ENCODE results near the gene UTF1.
"Not testable (repeated sequence)": the region's sequence is repeated elsewhere in the genome, so short reads cannot be mapped to it uniquely, and the experiment has no call there.

The UTF1 gene

DNA sequence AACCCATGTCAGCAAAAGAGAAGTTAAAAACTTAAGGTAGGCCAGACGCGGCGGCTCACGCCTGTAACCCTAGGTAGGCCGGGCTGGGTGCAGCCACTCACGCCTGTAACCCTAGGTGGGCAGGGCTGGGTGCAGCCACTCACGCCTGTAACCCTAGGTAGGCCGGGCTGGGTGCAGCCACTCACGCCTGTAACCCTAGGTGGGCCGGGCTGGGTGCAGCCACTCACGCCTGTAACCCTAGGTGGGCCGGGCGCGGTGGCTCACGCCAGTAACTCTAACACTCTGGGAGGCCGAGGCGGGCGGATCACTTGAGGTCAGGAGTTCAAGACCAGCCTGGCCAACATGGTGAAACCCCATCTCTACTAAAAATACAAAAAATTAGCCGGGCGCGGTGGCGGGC lies 8.3 kb upstream of the UTF1 start:
- not testable (repeated sequence) for DNase-seq (ENCODE audit: low read depth); H3K4me3 ChIP-seq (ENCODE audit: low read depth, low read length)

DNA sequence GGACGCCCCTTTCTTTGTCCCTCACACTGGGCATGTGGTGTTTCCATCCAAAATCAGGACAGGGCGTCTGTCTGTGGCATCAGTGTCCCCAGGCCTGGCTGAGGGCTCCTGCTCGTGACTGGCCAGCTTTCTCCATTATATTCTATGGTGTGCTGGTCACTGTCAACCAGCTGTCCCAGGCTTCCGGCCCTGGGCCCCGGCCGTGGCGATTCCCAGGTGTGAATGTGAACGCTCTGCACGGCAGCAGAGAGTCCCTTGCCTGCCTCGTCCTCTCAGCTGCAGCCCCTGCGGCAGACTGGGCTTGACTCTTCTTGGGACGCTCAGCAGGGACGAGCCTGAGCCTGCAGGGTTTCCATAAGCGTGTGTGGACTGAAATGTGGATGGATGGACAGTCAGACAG lies 5.9 kb upstream of the UTF1 start:
- no peak for DNase-seq (ENCODE audit: low read depth)
- no peak overlapping the region for H3K4me3 ChIP-seq (ENCODE audit: low read depth, low read length)

DNA sequence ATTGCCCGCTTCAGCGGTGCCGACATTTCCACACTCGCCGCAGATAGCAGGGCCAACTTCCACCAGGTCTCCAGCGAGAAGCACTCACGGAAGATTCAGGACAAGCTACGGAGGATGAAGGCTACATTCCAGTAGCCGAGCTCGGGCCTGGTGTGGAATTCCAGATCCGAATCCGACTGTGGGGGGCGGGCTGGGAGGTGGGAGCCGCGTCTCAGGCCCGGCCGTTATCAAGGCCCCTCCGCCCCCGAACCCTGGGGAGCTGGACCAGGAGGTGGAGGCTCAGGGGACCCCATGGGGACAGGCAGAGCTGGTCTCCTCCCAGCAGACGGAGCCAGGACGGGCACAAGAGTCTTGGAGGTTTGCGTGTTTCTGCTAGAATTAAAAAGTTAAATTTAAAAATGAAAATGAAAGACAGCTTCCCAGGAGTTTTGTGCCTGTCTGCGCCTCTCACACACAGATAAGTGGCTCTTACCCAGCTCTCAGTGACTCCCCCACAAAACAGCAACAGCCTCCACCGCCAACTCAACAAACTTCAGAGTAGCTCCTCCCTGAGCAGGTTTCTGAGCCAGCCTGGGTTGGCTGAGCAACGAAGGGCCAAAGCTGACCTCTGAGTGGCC lies 5.2 kb upstream of the UTF1 start:
- H3K4me3 ChIP-seq (ENCODE audit: low read depth, low read length): no peak overlapping the region
- no peak for DNase-seq (ENCODE audit: low read depth)

DNA sequence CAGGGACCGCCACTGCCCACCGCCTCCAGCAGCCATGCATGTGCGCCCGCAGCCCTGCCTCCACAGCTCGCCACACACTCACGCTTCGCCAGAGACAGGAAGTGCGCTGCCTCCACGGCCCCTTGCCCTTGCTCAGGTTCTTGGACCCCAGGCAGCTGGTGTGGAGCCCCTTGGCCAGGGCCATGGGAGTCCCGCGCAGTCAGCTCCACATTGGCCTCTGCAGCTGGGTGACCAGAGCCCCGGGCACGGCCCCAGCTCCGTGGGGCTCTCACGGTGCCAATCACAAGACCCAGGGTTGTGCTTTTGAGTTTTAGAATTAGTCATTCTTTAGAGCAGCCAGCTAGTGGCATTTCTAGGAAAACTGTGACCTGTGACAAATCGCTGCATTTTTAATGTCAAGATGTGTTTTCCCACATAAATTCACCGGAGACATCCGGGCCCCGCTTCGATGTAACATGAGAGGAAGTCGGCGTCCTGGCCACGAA lies 4.3 kb upstream of the UTF1 start:
- H3K4me3 ChIP-seq (ENCODE audit: low read depth, low read length): no peak overlapping the region
- DNase-seq (ENCODE audit: low read depth): no peak

DNA sequence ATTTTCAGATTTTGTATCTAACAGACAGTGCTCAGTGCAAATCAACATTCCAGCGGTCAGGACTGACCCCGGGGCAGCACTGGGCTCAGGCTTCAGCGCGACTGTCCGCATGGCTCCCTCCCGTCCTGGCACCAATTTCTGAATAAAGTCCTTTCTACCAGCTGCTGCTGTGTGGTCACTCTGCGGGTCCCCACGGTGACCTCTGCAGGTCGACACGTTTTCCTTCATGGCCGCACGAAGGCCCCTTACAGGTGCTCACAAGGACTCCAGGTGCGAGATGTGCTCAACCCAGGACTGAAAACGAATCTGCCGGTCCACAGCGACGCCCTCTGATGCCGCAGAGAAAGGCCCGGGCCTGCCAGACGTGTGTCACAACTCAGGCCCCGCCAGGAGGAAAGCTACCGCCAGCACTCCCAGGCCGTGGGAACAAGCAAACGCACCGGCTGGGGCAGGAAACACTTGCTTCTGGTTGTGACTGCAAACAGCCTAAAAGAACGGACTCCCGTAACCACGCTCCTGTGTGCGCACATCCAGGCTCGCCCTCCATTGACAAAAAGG lies 3.7 kb upstream of the UTF1 start:
- no peak for DNase-seq (ENCODE audit: low read depth)
- no peak overlapping the region for H3K4me3 ChIP-seq (ENCODE audit: low read depth, low read length)

DNA sequence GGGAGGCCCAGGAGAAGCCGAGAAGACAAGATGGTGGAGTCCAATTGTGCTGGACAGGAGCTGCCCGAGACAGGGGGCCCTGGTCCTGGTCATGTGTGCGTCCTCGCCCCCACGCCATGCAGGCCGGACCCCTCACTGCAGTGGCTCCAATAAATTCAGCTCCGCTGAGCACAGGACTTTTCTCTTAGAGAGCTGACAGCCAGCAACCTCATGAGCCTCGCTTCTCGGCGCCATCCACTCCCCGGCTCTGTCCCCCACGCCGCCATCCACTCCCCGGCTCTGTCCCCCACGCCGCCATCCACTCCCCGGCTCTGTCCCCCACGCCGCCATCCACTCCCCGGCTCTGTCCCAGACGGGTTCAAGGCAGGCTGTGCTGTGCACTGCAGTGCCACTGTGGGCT lies 2.8 kb upstream of the UTF1 start:
- DNase-seq (ENCODE audit: low read depth): no peak
- H3K4me3 ChIP-seq (ENCODE audit: low read depth, low read length): no peak overlapping the region

DNA sequence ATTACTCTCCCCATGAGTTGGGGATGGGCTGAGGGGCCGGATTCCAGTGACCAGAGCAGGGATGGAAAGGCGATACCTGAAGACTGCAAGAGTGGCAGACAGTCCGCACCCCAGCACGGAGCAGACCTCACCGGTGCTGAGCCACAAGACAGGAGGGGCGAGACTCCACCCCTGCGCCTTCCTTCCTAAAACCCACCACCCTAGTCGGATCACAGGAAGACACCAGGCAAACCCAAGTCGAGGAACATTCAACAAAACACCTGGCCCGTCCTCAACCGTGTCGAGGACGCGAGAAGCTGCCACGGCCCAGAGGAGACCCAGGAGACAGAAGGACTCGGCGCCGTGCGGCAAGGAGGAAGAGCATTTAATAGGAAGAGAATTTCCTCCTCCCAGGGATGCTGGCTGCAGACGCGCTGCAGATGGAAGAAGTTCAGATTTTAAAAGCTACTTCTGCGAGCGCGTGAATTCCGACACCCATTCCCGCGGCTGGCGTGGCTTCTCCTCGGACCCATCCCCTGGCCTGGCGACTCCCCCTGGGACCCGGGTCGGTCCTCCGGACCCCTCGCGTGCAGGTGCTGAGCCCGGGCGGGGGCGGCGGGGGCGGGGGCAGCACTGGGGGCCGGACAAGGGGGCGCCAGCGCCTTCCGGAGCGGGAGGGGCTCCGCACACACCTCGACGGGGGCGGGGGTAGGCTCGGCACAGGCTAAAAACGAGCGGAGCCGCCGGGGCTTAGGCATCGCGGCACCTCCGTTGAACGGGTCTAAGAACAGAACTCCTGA lies 563 bp upstream of the UTF1 start:
- H3K4me3 ChIP-seq (ENCODE audit: low read depth, low read length): no peak overlapping the region
- DNase-seq (ENCODE audit: low read depth): no peak

DNA sequence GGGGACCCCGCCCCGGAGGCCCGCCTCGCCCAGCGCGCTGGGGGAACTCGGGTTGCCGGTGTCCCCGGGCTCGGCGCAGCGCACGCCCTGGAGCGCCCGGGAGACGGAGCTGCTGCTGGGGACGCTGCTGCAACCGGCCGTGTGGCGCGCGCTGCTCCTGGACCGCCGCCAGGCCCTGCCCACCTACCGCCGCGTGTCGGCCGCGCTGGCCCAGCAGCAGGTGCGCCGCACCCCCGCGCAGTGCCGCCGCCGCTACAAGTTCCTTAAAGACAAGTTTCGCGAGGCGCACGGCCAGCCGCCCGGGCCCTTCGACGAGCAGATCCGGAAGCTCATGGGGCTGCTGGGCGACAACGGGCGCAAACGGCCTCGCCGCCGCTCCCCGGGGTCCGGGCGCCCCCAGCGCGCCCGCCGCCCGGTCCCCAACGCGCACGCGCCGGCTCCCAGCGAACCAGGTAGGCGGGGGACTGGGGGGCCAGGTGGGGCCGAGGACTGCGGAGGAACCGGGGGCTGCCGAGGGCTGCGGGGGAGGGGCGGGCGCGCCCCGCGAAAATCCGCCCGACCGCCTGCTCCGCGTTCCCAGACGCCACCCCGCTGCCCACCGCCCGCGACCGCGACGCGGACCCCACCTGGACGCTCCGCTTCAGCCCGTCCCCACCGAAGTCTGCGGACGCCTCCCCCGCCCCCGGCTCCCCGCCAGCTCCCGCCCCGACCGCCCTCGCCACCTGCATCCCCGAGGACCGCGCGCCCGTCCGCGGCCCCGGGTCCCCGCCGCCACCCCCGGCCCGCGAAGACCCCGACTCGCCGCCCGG lies 574 bp downstream of the UTF1 start:
- H3K4me3 ChIP-seq (ENCODE audit: low read depth, low read length): no peak overlapping the region
- no peak for DNase-seq (ENCODE audit: low read depth)

DNA sequence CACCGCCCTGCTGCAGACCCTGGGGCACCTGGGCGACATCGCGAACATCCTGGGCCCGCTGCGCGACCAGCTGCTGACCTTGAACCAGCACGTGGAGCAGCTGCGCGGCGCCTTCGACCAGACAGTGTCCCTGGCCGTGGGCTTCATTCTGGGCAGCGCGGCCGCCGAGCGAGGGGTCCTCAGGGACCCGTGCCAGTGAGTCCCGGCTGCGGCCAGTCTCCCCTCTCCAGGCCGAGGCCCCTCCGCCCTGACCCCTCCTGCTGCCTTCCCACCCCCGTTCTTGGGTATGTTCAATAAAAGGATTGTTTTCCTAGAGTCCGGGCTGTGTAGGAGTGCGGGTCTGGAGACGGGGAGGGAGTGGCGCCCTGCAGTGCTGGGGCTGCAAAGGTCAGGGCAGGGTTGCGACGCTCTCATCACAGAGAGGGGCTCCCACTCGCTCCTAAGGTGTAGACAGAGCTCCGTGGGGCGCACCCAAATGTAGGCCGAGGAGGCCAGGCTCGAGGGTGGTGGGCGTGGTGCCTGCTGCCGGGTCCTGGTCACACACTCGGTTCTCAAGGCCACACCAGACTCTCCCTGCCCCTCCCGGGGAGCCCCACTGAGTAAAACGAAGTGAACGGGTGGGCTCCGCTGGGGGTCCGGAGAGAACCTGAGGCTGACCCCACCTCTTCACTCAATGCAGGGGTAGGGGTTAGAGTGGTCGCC lies 1.4 kb downstream of the UTF1 start:
- no peak overlapping the region for H3K4me3 ChIP-seq (ENCODE audit: low read depth, low read length)
- DNase-seq (ENCODE audit: low read depth): no peak

DNA sequence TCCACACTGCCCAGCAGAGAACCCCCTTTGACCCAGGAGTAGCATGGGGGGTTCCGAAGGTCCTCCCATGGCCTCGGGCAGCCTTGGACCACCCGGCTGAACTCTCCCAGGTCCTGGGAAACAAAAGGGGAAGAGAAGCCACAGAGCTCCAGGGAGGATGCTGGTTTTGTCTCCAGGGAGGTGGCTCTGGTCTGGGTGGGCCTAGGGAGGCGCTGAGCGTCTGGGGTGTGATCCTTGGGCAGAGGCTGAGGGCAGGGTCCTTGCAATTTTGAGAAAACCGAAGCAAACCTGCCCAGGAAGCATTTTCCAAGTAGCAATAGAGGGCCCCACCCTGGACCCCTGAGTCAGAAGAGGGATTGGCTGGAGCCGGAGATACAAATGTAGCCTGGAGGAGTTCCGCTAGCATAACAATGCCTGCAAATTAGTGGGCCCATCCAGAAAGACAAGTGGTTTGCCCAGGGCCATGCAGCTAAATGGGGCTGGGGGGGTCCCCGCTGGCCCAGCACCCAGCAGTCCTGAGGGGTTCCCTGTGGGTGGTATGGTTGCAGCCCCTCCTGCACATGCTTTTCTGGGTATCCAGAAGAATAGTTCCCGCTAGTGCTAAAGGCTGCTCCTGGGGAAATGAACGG lies 2.0 kb downstream of the UTF1 start:
- no peak for DNase-seq (ENCODE audit: low read depth)
- no peak overlapping the region for H3K4me3 ChIP-seq (ENCODE audit: low read depth, low read length)

DNA sequence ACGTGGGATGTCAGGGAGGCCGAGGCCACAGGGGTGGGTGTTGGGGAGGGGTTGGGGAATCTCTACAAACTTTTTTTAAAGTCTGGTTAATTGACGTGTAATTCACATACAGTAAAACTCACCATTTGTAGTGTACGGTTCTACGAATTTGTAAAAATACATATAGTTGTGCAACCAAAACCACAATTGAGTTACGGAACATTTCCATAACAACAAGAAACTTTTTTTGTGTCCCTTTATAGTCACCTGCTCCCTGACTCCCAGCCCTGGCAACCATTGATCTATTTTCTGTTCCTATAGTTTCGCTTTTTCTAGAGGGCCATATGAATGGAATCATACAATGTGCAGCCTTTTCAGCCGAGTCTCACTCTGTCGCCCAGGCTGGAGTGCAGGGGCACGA lies 4.8 kb downstream of the UTF1 start:
- H3K4me3 ChIP-seq (ENCODE audit: low read depth, low read length); DNase-seq (ENCODE audit: low read depth): not testable (repeated sequence)

DNA sequence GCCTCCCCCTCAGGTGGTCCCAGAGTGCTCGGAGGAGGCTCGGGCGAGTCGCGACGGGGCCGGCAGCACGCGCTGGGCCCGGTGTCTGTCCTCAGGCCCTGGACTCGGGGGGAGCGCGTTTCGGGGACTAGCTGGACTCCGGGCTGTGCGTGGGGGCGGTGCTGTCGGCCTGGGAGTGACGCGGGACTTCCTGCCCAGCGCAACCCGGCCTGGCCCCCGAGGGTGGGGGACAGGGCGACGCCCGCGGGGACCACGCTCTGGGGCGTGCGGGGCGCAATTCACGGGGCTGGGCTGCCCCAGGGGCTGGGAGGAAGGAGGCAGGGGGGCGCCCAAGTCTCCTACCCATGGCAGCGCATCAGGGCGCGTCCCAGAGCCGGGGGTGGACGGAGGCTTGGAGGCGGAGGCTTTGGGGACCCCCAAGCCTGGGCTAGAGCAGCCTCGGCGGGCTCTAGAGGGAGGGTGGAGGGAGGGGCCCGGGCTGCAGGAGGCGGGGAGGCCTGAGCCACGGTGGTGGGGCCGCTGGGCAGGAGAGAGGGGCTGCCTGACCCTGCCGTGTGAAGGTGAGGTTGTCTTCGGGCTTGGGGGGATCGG lies 5.3 kb downstream of the UTF1 start:
- no peak for DNase-seq (ENCODE audit: low read depth)
- no peak overlapping the region for H3K4me3 ChIP-seq (ENCODE audit: low read depth, low read length)

DNA sequence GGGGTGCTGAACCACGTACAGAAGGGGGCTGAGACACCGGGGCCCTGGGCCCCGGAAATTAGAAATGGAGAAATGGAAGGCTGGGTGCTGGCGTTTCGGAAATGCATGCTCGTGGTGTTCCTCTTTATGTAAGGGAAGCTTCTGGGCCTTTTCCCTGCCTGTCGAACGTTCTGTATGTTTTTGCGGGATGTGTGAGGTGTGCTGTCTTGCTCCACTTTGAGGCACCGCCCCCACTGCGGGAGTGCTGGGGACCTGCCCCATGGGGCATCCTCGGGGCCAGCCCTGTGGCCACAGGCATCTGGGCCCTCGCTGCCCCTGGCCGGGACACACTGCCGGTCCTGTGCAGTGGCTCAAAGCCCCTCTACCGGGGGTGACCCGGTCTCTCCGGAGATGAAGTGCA lies 5.9 kb downstream of the UTF1 start:
- no peak for DNase-seq (ENCODE audit: low read depth)
- H3K4me3 ChIP-seq (ENCODE audit: low read depth, low read length): no peak overlapping the region

DNA sequence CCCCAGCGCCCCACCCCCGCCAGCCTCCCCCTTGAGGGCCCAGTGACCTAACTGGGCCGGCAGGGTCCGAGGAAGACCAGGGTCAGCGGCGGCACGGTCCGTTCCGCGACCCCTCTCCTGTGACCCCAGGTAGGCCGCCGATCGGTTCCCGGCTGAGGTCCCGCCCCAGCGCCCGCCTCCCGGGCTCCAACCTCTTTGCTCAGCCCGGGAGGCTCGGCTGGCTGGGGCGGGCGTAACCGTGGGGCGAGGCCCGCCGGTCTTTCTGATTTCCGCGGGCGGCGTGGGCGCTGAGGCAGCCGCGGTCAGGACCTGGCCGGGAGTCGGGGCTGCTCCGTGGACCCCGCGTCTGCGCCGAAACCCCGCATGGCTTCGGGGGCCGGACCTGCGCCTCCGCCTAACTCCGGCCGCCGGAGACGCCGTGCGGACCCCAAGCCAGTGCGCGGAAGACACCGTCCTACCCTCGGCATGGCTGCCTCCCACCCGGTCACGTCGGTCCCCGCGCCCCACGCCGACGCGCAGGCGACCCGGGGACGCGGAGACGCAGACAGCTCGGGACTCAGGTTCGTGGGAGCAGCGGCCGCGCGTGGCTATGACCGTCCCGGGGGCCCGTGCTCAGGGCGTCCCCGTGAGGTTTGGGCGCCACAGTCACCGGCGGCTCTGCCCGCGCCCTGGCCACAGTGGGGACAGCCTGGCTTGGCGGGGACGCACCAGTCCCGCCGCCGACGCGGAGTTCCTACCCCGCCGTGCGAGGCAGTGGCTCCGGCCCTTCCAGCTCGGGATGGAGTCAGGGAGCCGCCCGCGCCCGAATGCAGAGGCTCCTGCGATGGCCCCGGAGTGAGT lies 6.6 kb downstream of the UTF1 start:
- no peak overlapping the region for H3K4me3 ChIP-seq (ENCODE audit: low read depth, low read length)

DNA sequence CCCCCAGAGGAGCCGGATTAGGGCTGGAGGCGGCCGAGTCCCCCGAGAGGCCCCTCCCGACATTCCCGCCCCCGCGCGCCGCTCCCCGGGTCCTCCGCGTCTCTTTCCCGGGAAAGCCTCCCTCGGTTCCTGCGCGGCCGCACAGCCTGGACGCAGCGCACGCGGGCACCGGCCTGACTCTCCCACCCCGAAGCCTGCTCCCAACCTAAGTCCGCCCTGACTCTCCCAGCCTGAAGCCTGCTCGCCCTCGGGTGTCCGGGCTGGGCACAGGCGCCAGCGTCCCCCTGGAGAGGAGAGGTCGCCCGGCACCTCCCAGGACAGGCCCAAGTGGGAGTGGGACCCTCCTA lies 7.2 kb downstream of the UTF1 start:
- no peak overlapping the region for H3K4me3 ChIP-seq (ENCODE audit: low read depth, low read length)
- no peak for DNase-seq (ENCODE audit: low read depth)

More for the DNA sequence above, 6.6 kb downstream of the UTF1 start:
- no peak for DNase-seq (ENCODE audit: low read depth)

DNA sequence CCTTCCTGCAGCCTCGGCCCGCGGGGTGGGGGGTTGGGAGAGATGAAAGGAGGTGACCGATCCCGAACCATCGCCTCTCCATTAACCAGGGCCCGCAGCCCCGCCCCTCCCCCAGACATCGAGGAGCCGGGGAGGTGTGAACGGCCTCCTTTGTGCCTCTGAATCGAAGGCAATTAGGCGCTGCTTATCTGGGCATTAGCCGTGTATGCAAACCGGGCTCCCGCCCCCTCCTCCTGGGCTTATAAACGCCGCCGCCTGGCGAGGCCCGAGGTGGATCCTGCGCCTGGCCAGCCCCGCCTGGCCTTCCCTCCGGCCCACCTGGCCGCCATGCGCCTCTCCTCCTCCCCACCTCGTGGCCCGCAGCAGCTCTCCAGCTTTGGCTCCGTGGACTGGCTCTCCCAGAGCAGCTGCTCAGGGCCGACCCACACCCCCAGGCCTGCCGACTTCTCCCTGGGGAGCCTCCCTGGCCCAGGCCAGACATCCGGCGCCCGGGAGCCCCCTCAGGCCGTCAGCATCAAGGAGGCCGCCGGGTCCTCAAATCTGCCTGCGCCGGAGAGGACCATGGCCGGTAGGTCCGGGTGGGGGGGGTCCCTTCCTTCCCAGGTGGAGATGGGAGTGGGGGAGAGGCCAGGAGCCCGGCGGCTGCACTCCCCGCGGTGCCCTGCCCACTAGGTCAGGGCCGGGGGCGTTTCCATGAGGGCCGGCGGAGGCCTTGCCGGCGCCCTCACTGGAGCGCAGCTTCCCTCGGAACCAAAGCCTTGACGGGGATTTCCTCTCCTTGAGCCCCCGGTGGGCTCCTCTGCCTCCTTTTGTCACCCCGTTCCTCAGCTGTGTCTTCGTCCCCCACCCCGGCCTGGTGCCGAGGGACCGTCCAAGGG lies 7.8 kb downstream of the UTF1 start, which contains the start of gene VENTX:
Gene VENTX, plus strand, starts transcription at position 268 of the 878 bp plus-strand sequence. Its CDS starts 60 bp downstream, at position 328.
- H3K4me3 ChIP-seq (ENCODE audit: low read depth, low read length): no peak within 1 kb of the TSS
- no peak for DNase-seq (ENCODE audit: low read depth)

DNA sequence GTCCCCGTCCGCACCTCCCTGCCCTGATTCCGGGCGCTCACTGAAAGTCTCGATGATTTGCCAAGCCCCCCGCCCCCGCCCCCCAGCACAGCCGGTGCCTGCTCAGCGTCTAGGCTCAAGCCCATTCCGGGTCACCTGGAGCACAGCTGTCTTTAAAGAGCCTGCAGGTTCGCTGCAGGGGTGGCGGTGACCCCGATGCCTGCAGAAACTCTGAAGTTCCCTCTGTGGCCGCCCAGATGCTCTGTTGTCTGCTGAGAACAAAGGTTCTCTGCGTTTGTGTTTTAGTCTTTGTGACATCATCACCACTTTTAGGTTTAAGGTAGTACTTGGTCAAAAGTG lies 8.4 kb downstream of the UTF1 start:
- no peak overlapping the region for H3K4me3 ChIP-seq (ENCODE audit: low read depth, low read length)
- DNase-seq (ENCODE audit: low read depth): no peak

All from skeletal muscle cell (primary cell).